ENCODE data around the gene DICER1.

- TF ChIP-seq EZH2 (IDR thresholded peaks at IDR 0.05; ENCODE audit: low read depth, unreplicated experiment): no peak
- no peak for TF ChIP-seq CTCF (conservative IDR thresholded peaks at IDR 0.05; ENCODE audit: low read depth in 2 of 2)
- TF ChIP-seq JUNB (IDR thresholded peaks at IDR 0.05; ENCODE audit: unreplicated experiment): no peak
- TF ChIP-seq REST (IDR thresholded peaks at IDR 0.05; ENCODE audit: unreplicated experiment): no peak
- TF ChIP-seq CREB1 (CRISPR knock-in tag; IDR thresholded peaks at IDR 0.05; ENCODE audit: low read depth): no peak
Measured at GRCh38 chr14:95045836-95046430, 111.4 kb downstream of the DICER1 start.
